ENCODE measurements around the gene PMS1.
"Not testable (repeated sequence)": the region's sequence is repeated elsewhere in the genome, so short reads cannot be mapped to it uniquely, and the experiment has no call there.

The PMS1 gene

GRCh38 chr2:189885368-189885767 lies 101.1 kb downstream of the PMS1 start:
- Histone ChIP-seq H3K27ac (ENCODE audit: low read depth, low read length, severe bottlenecking) (no peak overlapping the region), H3K4me1 (ENCODE audit: control insufficient read depth, insufficient read depth, low read length, poor library complexity, severe bottlenecking) (peaks cover 1% of the 10 kb centered on the region), H3K4me3 (ENCODE audit: extremely low read depth, insufficient read depth, low read length, poor library complexity, severe bottlenecking) (no peak overlapping the region), H3K9me3 (ENCODE audit: control insufficient read depth, low read length) (no peaks in the 10 kb centered on the region), H3K36me3 (ENCODE audit: control insufficient read depth, insufficient read depth, low read length) (no peaks in the 10 kb centered on the region)
- no CpG with 5 or more reads among the region's 2 CpGs for WGBS, 2 experiments (ENCODE audit: insufficient coverage in 2 of 2)

DNA sequence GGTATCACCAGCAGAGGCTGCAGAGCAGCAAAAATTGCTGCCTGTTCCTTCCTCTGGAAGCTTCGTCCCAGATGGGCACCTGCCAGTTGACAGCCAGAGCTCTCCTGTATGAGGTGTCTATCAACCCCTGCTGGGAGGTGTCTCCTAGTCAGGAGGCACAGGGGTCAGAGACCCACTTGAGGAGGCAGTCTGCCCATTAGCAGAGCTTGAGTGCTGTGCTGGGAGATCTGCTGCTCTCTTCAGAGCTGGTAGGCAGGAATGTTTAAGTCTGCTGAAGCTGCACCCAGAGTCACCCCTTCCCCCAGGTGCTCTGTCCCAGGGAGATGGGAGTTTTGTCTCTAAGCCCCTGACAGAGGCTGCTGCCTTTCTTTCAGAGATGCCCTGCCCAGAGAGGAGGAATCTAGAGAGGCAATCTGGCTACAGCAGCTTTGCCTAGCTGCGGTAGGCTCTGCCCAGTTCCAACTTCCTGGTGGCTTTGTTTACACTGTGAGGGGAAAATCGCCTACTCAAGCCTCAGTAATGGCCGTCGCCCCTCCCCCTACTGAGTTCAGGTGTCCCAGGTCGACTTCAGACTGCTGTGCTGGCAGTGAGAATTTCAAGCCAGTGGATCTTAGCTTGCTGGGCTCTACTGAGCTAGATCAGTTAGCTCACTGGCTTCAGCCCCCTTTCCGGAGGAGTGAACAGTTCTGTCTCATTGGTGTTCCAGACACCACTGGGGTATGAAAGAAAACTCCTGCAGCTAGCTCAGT lies 108.5 kb downstream of the PMS1 start:
- WGBS, 2 experiments (ENCODE audit: insufficient coverage in 2 of 2), result 60 to 80% methylated on average over 4 to 7 of the region's 7 CpGs
- H3K36me3 ChIP-seq (ENCODE audit: control insufficient read depth, insufficient read depth, low read length); H3K27ac ChIP-seq (ENCODE audit: low read depth, low read length, severe bottlenecking): not testable (repeated sequence)

GRCh38 chr2:189896809-189897208 lies 112.6 kb downstream of the PMS1 start:
- H3K4me3 ChIP-seq (ENCODE audit: extremely low read depth, insufficient read depth, low read length, poor library complexity, severe bottlenecking), result no peak overlapping the region
- no peaks in the 10 kb centered on the region for H3K9me3 ChIP-seq (ENCODE audit: control insufficient read depth, low read length)
- no peaks in the 10 kb centered on the region for H3K4me1 ChIP-seq (ENCODE audit: control insufficient read depth, insufficient read depth, low read length, poor library complexity, severe bottlenecking)
- WGBS, 2 experiments (ENCODE audit: insufficient coverage in 2 of 2), result no CpG with 5 or more reads among the region's 1 CpG
- H3K27ac ChIP-seq (ENCODE audit: low read depth, low read length, severe bottlenecking), result no peak overlapping the region
- H3K36me3 ChIP-seq (ENCODE audit: control insufficient read depth, insufficient read depth, low read length), result no peaks in the 10 kb centered on the region

More for the DNA sequence above, 108.5 kb downstream of the PMS1 start:
- H3K4me1 ChIP-seq (ENCODE audit: control insufficient read depth, insufficient read depth, low read length, poor library complexity, severe bottlenecking); H3K4me3 ChIP-seq (ENCODE audit: extremely low read depth, insufficient read depth, low read length, poor library complexity, severe bottlenecking); H3K9me3 ChIP-seq (ENCODE audit: control insufficient read depth, low read length): not testable (repeated sequence)

GRCh38 chr2:189899101-189899500 lies 114.9 kb downstream of the PMS1 start:
- Histone ChIP-seq H3K4me1 (ENCODE audit: control insufficient read depth, insufficient read depth, low read length, poor library complexity, severe bottlenecking) (no peaks in the 10 kb centered on the region), H3K9me3 (ENCODE audit: control insufficient read depth, low read length) (no peaks in the 10 kb centered on the region), H3K27ac (ENCODE audit: low read depth, low read length, severe bottlenecking) (no peak overlapping the region), H3K4me3 (ENCODE audit: extremely low read depth, insufficient read depth, low read length, poor library complexity, severe bottlenecking) (no peak overlapping the region), H3K36me3 (ENCODE audit: control insufficient read depth, insufficient read depth, low read length) (no peaks in the 10 kb centered on the region)

GRCh38 chr2:189900726-189901125 lies 116.5 kb downstream of the PMS1 start:
- Histone ChIP-seq H3K27ac (ENCODE audit: low read depth, low read length, severe bottlenecking) (no peak overlapping the region), H3K4me1 (ENCODE audit: control insufficient read depth, insufficient read depth, low read length, poor library complexity, severe bottlenecking) (no peaks in the 10 kb centered on the region), H3K36me3 (ENCODE audit: control insufficient read depth, insufficient read depth, low read length) (no peaks in the 10 kb centered on the region), H3K9me3 (ENCODE audit: control insufficient read depth, low read length) (no peaks in the 10 kb centered on the region), H3K4me3 (ENCODE audit: extremely low read depth, insufficient read depth, low read length, poor library complexity, severe bottlenecking) (no peak overlapping the region)
- WGBS, 2 experiments (ENCODE audit: insufficient coverage in 2 of 2), result 95 to 96% methylated on average over 4 to 5 of the region's 5 CpGs

DNA sequence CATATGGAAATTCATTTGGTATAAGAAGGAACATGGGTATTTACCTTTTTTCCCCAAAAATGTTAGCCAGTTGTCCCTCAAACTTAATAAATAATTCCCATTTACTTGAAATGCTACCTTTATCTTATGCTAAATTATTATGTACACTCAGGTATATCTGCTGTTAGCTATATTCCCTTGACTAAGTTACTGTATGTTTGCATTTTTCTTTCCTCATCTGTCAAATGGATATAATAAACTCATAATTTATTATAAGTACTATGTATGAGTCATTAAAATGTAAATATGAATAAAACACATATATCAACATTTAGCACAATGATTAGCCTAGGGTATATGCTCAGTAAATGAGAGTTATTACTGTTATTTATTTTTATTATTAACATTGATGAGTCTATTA lies 117.4 kb downstream of the PMS1 start:
- no peaks in the 10 kb centered on the region for H3K9me3 ChIP-seq (ENCODE audit: control insufficient read depth, low read length)
- no peaks in the 10 kb centered on the region for H3K36me3 ChIP-seq (ENCODE audit: control insufficient read depth, insufficient read depth, low read length)
- H3K4me1 ChIP-seq (ENCODE audit: control insufficient read depth, insufficient read depth, low read length, poor library complexity, severe bottlenecking), result no peaks in the 10 kb centered on the region
- no peak overlapping the region for H3K27ac ChIP-seq (ENCODE audit: low read depth, low read length, severe bottlenecking)
- no peak overlapping the region for H3K4me3 ChIP-seq (ENCODE audit: extremely low read depth, insufficient read depth, low read length, poor library complexity, severe bottlenecking)

DNA sequence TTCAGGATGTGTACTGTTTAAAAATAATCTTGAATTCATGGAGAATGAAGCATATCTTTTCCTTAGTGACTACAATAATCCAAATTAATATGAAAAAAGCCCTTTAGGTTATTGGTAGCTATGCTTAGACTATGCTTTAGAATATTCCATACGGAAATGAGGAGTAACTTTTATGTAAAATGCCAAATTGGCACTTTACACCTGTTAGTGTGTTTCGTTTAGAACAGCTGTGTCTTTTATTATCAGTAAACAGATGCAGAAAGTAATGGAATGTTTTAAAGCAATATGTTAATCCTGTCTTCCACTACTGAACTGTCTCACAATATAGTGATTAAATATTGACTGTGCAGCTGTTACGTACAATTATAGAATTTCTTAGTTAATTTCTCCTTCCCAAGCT lies 129.6 kb downstream of the PMS1 start:
- Histone ChIP-seq H3K4me1 (ENCODE audit: control insufficient read depth, insufficient read depth, low read length, poor library complexity, severe bottlenecking) (no peaks in the 10 kb centered on the region), H3K27ac (ENCODE audit: low read depth, low read length, severe bottlenecking) (no peak overlapping the region), H3K36me3 (ENCODE audit: control insufficient read depth, insufficient read depth, low read length) (no peaks in the 10 kb centered on the region), H3K9me3 (ENCODE audit: control insufficient read depth, low read length) (no peaks in the 10 kb centered on the region), H3K4me3 (ENCODE audit: extremely low read depth, insufficient read depth, low read length, poor library complexity, severe bottlenecking) (no peak overlapping the region)
- 100% methylated on average over 1 of the region's 3 CpGs; no CpG with 5 or more reads in 1 of the 2 experiments for WGBS, 2 experiments (ENCODE audit: insufficient coverage in 2 of 2)

DNA sequence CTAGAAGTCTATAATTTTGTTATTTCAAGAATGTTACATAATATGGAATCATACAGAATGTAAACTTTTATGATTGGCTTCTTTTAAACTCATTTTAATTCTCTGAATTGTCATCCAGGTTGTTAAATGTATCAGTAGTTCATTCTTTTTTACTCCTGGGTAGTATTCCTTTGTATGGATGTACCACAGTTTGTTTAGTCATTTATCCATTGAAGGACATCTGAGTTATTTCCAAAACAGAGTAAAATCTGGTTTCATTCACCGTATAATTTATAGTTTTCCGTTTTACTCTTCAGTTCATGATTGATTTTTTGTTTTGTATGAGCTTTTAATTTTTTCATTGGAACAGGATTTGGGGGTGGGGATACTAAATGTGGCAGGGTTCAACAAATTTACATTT lies 132.4 kb downstream of the PMS1 start:
- 100% methylated on average over 2 of the region's 2 CpGs; no CpG with 5 or more reads in 1 of the 2 experiments for WGBS, 2 experiments (ENCODE audit: insufficient coverage in 2 of 2)
- no peaks in the 10 kb centered on the region for H3K9me3 ChIP-seq (ENCODE audit: control insufficient read depth, low read length)
- no peak overlapping the region for H3K27ac ChIP-seq (ENCODE audit: low read depth, low read length, severe bottlenecking)
- H3K4me1 ChIP-seq (ENCODE audit: control insufficient read depth, insufficient read depth, low read length, poor library complexity, severe bottlenecking), result no peaks in the 10 kb centered on the region
- H3K36me3 ChIP-seq (ENCODE audit: control insufficient read depth, insufficient read depth, low read length), result no peaks in the 10 kb centered on the region
- H3K4me3 ChIP-seq (ENCODE audit: extremely low read depth, insufficient read depth, low read length, poor library complexity, severe bottlenecking), result no peak overlapping the region

Data from mesodermal cell (in vitro differentiated cells).